HG02870 (cell line): ENCODE results near the gene MINK1.
"Not testable (repeated sequence)": the region's sequence is repeated elsewhere in the genome, so short reads cannot be mapped to it uniquely, and the experiment has no call there.

Experiments
- ATAC-seq: cut with Tn5 transposase; IDR thresholded peaks from one replicate; pipeline ENCODE4 v1.9.1; 2021; ENCODE audit warnings: mild to moderate bottlenecking, moderate library complexity; ENCODE audit not compliant: unreplicated experiment

The MINK1 gene

GRCh38 chr17:4810696-4811290 lies 22.3 kb upstream of the MINK1 start:
- no peak for ATAC-seq

GRCh38 chr17:4811471-4811870 lies 21.7 kb upstream of the MINK1 start:
- ATAC-seq: no peak

GRCh38 chr17:4812690-4813089 lies 20.4 kb upstream of the MINK1 start:
- ATAC-seq: no peak

GRCh38 chr17:4815043-4815675 lies 18.0 kb upstream of the MINK1 start:
- no peak for ATAC-seq

GRCh38 chr17:4816826-4817225 lies 16.3 kb upstream of the MINK1 start:
- ATAC-seq: no peak

- no peak for ATAC-seq
These were observed 14.9 kb upstream of the MINK1 start for GRCh38 chr17:4818276-4818675.

GRCh38 chr17:4822835-4823234 lies 10.3 kb upstream of the MINK1 start:
- ATAC-seq: no peak

- no peak for ATAC-seq
These were observed 9.6 kb upstream of the MINK1 start for GRCh38 chr17:4823373-4824089.

GRCh38 chr17:4827399-4827798 lies 5.7 kb upstream of the MINK1 start:
- ATAC-seq: no peak

GRCh38 chr17:4832829-4833177 lies 337 bp upstream of the MINK1 start:
- not testable (repeated sequence) for ATAC-seq

GRCh38 chr17:4833941-4834680 lies 971 bp downstream of the MINK1 start:
- no peak for ATAC-seq

GRCh38 chr17:4834681-4835020 lies 1.5 kb downstream of the MINK1 start:
- ATAC-seq: no peak

- no peak for ATAC-seq
These were observed 3.1 kb downstream of the MINK1 start for GRCh38 chr17:4836221-4836620.

- no peak for ATAC-seq
These were observed 4.5 kb downstream of the MINK1 start for GRCh38 chr17:4837471-4838308.

GRCh38 chr17:4838309-4838785 lies 5.2 kb downstream of the MINK1 start:
- no peak for ATAC-seq

- ATAC-seq: no peak
These were observed 6.1 kb downstream of the MINK1 start for GRCh38 chr17:4839221-4839620.

- ATAC-seq: no peak
These were observed 7.1 kb downstream of the MINK1 start for GRCh38 chr17:4839965-4840892.

GRCh38 chr17:4840893-4841242 lies 7.7 kb downstream of the MINK1 start:
- ATAC-seq: no peak

GRCh38 chr17:4842376-4842775 lies 9.2 kb downstream of the MINK1 start:
- ATAC-seq: no peak
